ENCODE measurements around the gene SORBS2. TPM values are rescaled to one million over a fixed set of nuclear protein-coding genes. Genes with fewer than 3 reads are reported as not detected.
A peak's percentile ranks its signal among the peaks of the same experiment; 100 is the strongest.

The SORBS2 gene
- total RNA-seq, 1 experiment from 2014 or later: 9.7 TPM

DNA sequence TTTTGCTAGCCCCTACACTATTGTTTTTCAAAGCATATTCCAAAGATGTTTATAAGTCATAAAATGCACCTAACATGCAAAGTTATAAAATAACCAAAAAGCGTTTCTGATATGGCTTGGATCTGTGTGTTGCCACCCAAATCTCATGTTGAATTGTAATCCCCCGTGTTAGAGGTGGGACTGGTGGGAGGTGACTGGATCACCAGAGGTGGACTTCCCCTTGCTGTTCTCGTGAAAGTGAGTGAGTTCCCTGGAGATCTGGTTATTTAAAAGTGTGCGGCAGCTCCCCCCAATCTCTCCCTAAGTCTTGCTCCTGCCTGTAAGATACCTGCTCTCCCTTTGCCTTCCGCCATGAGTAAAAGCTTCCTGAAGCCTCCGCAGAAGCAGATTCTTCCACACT is 22.8 kb upstream of the SORBS2 start:
- H3K79me1 ChIP-seq (ENCODE audit: insufficient read depth, low read depth, low read length, poor library complexity, severe bottlenecking): no peaks in the 10 kb centered on the region

More for the DNA sequence above, 22.8 kb upstream of the SORBS2 start:
- no peak overlapping the region for H4K91ac ChIP-seq (ENCODE audit: insufficient read length, low read depth, low read length)
- no peak overlapping the region for H2BK20ac ChIP-seq (ENCODE audit: low read depth, low read length, poor library complexity, severe bottlenecking)
- H2BK12ac ChIP-seq (ENCODE audit: insufficient read length, low read depth, low read length): no peak overlapping the region
- no peak overlapping the region for H2AK5ac ChIP-seq (ENCODE audit: insufficient read length, low read length)
- no peak overlapping the region for H3K14ac ChIP-seq (ENCODE audit: insufficient read depth, low read length)
- no peak overlapping the region for H2AFZ ChIP-seq (ENCODE audit: low read length)
- no peak overlapping the region for H3K4me2 ChIP-seq (ENCODE audit: insufficient read depth, insufficient read length, low read length)
- no peak overlapping the region for H2BK5ac ChIP-seq (ENCODE audit: insufficient read length, low read length)
- no peaks in the 10 kb centered on the region for H3K27me3 Mint-ChIP-seq (ENCODE audit: low read depth)
- whole genome bisulfite sequencing (ENCODE audit: extremely low coverage, insufficient read length, low lambda C conversion rate): no CpG with 5 or more reads among the region's 6 CpGs
- H3K9ac ChIP-seq (ENCODE audit: extremely low read depth, insufficient read length, low read length): no peak overlapping the region
- H2BK15ac ChIP-seq (ENCODE audit: low read depth, low read length): no peak overlapping the region
- no peak overlapping the region for H4K5ac ChIP-seq (ENCODE audit: insufficient read length, low read depth, low read length)
- H3K18ac ChIP-seq (ENCODE audit: insufficient read length, low read depth, low read length): no peak overlapping the region
- no peak overlapping the region for H3T11ph ChIP-seq (ENCODE audit: low read length)
- TF ChIP-seq, protein P1, sequence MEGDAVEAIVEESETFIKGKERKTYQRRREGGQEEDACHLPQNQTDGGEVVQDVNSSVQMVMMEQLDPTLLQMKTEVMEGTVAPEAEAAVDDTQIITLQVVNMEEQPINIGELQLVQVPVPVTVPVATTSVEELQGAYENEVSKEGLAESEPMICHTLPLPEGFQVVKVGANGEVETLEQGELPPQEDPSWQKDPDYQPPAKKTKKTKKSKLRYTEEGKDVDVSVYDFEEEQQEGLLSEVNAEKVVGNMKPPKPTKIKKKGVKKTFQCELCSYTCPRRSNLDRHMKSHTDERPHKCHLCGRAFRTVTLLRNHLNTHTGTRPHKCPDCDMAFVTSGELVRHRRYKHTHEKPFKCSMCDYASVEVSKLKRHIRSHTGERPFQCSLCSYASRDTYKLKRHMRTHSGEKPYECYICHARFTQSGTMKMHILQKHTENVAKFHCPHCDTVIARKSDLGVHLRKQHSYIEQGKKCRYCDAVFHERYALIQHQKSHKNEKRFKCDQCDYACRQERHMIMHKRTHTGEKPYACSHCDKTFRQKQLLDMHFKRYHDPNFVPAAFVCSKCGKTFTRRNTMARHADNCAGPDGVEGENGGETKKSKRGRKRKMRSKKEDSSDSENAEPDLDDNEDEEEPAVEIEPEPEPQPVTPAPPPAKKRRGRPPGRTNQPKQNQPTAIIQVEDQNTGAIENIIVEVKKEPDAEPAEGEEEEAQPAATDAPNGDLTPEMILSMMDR (conservative IDR thresholded peaks at IDR 0.05): no peak
- no peak overlapping the region for H2BK120ac ChIP-seq (ENCODE audit: low read depth, low read length, poor library complexity, severe bottlenecking)
- H3K4me3 Mint-ChIP-seq: no peak overlapping the region
- no peak for DNase-seq
- no peaks in the 10 kb centered on the region for H3K9me3 Mint-ChIP-seq
- H3K27me3 ChIP-seq (ENCODE audit: insufficient read depth, low read length): no peaks in the 10 kb centered on the region
- H3K4me1 ChIP-seq (ENCODE audit: insufficient read depth, low read length): peaks cover 19% of the 10 kb centered on the region; the same call in 1 of the 2 replicates
- H3K79me2 ChIP-seq (ENCODE audit: insufficient read depth, low read length): no peaks in the 10 kb centered on the region
- no peak overlapping the region for H3K27ac ChIP-seq (ENCODE audit: insufficient read length, low read depth, low read length)
- H3K4ac ChIP-seq (ENCODE audit: low read depth, low read length): no peak overlapping the region
- no peak overlapping the region for H3K56ac ChIP-seq (ENCODE audit: insufficient read length, low read depth, low read length)
- no peaks in the 10 kb centered on the region for H3K23me2 ChIP-seq (ENCODE audit: insufficient read length, low read depth, low read length, poor library complexity, severe bottlenecking)
- H3K4me1 Mint-ChIP-seq: peaks cover 26 to 33% of the 10 kb centered on the region in 2 experiments
- H4K8ac ChIP-seq (replicated peaks; ENCODE audit: insufficient read length, low read depth, low read length): no peak overlapping the region
- H3K23ac ChIP-seq (ENCODE audit: insufficient read length, low read depth, low read length): no peak overlapping the region
- H3K27ac Mint-ChIP-seq: peak overlapping the region; percentile 47 to 91 (median 62)
- H3K36me3 Mint-ChIP-seq (ENCODE audit: insufficient read depth in 1 of 3, low read depth in 3 of 3): peaks cover 0 to 6% (median 3%) of the 10 kb centered on the region in 3 experiments; a peak in 3 of 7 replicates
- H4K20me1 ChIP-seq (ENCODE audit: control insufficient read depth, insufficient read depth, insufficient read length): no peaks in the 10 kb centered on the region
- H3K9me3 ChIP-seq (ENCODE audit: control insufficient read depth, low read depth, low read length): no peaks in the 10 kb centered on the region
